IMR-90 (cell line): ENCODE data around the gene DNAH9.

Experiments
- BHLHE40 ChIP-seq: fragments of 150-350 bp; IDR thresholded peaks from 2 replicates; pipeline ENCODE4 v1.6.1; 2016; ENCODE audit warnings: mild to moderate bottlenecking, low read depth, low read length
- CEBPB ChIP-seq: IDR thresholded peaks from 2 replicates; pipeline ENCODE4 v1.6.1; 2012; ENCODE audit warnings: low read depth, low read length, improper control_type of control experiment
- CHD1 ChIP-seq: IDR thresholded peaks from 2 replicates; pipeline ENCODE4 v1.6.1; 2012; ENCODE audit warnings: low read depth, low read length, improper control_type of control experiment
- CTCF ChIP-seq: conservative IDR thresholded peaks from 2 replicates; pipeline ENCODE4 v1.5.1; 2012; ENCODE audit warnings: mild to moderate bottlenecking, low read depth, low read length, improper control_type of control experiment
- MAZ ChIP-seq: IDR thresholded peaks from 2 replicates; pipeline ENCODE4 v1.6.1; 2012; ENCODE audit warnings: low read depth, mild to moderate bottlenecking, low read length, improper control_type of control experiment, moderate library complexity, borderline replicate concordance
- MXI1 ChIP-seq: IDR thresholded peaks from 2 replicates; pipeline ENCODE4 v1.6.1; 2012; ENCODE audit warnings: low read depth, mild to moderate bottlenecking, low read length, moderate library complexity, borderline replicate concordance
- POLR2A ChIP-seq: IDR thresholded peaks from 2 replicates; pipeline ENCODE4 v1.6.1; 2012; ENCODE audit warnings: mild to moderate bottlenecking, low read depth, low read length
- RAD21 ChIP-seq: IDR thresholded peaks from 2 replicates; pipeline ENCODE4 v1.6.1; 2012; ENCODE audit warnings: low read length, improper control_type of control experiment
- RFX5 ChIP-seq: IDR thresholded peaks from 2 replicates; pipeline ENCODE4 v1.8.0; 2012; ENCODE audit warnings: low read depth, mild to moderate bottlenecking, low read length, moderate library complexity
- USF2 ChIP-seq: fragments of 150-350 bp; IDR thresholded peaks from 2 replicates; pipeline ENCODE4 v1.6.1; 2017; ENCODE audit warnings: mild to moderate bottlenecking, antibody characterized with exemption, low read length, low read depth
- TF ChIP-seq, protein P1 (sequence below): fragments of 150-350 bp; IDR thresholded peaks from 2 replicates; pipeline ENCODE4 v1.6.1; 2016; ENCODE audit warnings: low read depth, mild to moderate bottlenecking, low read length, moderate library complexity, borderline replicate concordance

- no peak for TF ChIP-seq CTCF
- no peak for TF ChIP-seq CEBPB
- TF ChIP-seq POLR2A, result no peak
- no peak for TF ChIP-seq RAD21
- TF ChIP-seq RFX5, result no peak
- no peak for TF ChIP-seq BHLHE40
- no peak for TF ChIP-seq MXI1
- TF ChIP-seq, protein P1, sequence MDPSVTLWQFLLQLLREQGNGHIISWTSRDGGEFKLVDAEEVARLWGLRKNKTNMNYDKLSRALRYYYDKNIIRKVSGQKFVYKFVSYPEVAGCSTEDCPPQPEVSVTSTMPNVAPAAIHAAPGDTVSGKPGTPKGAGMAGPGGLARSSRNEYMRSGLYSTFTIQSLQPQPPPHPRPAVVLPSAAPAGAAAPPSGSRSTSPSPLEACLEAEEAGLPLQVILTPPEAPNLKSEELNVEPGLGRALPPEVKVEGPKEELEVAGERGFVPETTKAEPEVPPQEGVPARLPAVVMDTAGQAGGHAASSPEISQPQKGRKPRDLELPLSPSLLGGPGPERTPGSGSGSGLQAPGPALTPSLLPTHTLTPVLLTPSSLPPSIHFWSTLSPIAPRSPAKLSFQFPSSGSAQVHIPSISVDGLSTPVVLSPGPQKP, result no peak
- TF ChIP-seq CHD1, result no peak
- no peak for TF ChIP-seq MAZ
- TF ChIP-seq USF2, result no peak
Measured at GRCh38 chr17:11943759-11944347, 345.6 kb downstream of the DNAH9 start.
